Measurements from ENCODE around the gene OXA1L. TPM values are rescaled to one million over a fixed set of nuclear protein-coding genes. Genes with fewer than 3 reads are reported as not detected.

OXA1L gene
- total RNA-seq, 1 experiment from 2014 or later = 103 TPM

DNA sequence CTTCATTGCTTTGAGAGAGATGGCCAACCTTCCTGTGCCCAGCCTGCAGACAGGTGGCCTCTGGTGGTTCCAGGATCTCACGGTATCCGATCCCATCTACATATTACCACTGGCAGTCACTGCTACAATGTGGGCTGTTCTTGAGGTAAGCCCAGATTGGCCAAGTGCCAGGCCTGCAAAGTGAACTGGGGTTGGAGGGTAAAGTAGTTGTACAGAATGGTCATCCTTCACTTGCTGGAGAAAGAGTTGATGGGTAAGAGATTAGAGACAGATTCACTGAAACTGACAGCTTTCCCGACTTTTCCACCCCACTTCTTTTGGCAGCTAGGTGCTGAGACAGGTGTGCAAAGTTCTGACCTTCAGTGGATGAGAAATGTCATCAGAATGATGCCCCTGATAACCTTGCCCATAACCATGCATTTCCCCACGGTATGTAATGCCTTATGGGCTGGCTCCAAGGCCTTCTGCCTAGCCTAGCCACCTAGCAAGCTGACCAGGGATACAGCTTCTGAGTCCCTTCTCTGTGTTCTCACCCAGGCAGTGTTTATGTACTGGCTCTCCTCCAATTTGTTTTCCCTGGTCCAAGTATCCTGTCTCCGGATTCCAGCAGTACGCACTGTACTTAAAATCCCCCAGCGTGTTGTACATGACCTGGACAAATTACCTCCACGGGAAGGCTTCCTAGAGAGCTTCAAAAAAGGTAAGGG lies 4.1 kb downstream of the OXA1L start:
- CTCF ChIA-PET = interaction anchor here (0.6 kb wide), 3 partner anchors 39 to 412 kb away, joined by 3 read pairs; no protein-coding TSS in a partner anchor
- POLR2A ChIA-PET = interaction anchor here (0.6 kb wide), 1 partner anchor 67 kb away, joined by 3 read pairs; no protein-coding TSS in a partner anchor
- intact Hi-C loops (cut with micrococcal nuclease) = no loop called here
- H3K36me3 Mint-ChIP-seq (ENCODE audit: insufficient read depth, unreplicated experiment) = peaks cover 63% of the 10 kb centered on the region
- no TSS peak for BruUV-seq (replicated peaks)
- no peaks in the 10 kb centered on the region for H3K9me3 Mint-ChIP-seq (ENCODE audit: unreplicated experiment)
- H3K27ac Mint-ChIP-seq (ENCODE audit: low read depth, unreplicated experiment) = no peak overlapping the region
- H3K4me1 Mint-ChIP-seq (ENCODE audit: insufficient read depth, unreplicated experiment) = peaks cover 21% of the 10 kb centered on the region
- no peaks in the 10 kb centered on the region for H3K27me3 Mint-ChIP-seq (ENCODE audit: insufficient read depth, unreplicated experiment)
- TF ChIP-seq, protein P1, sequence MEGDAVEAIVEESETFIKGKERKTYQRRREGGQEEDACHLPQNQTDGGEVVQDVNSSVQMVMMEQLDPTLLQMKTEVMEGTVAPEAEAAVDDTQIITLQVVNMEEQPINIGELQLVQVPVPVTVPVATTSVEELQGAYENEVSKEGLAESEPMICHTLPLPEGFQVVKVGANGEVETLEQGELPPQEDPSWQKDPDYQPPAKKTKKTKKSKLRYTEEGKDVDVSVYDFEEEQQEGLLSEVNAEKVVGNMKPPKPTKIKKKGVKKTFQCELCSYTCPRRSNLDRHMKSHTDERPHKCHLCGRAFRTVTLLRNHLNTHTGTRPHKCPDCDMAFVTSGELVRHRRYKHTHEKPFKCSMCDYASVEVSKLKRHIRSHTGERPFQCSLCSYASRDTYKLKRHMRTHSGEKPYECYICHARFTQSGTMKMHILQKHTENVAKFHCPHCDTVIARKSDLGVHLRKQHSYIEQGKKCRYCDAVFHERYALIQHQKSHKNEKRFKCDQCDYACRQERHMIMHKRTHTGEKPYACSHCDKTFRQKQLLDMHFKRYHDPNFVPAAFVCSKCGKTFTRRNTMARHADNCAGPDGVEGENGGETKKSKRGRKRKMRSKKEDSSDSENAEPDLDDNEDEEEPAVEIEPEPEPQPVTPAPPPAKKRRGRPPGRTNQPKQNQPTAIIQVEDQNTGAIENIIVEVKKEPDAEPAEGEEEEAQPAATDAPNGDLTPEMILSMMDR (IDR thresholded peaks at IDR 0.05; ENCODE audit: unreplicated experiment) = no peak
- no peak for DNase-seq (ENCODE audit: unreplicated experiment)
- H3K4me3 Mint-ChIP-seq (ENCODE audit: unreplicated experiment) = no peak overlapping the region

DNA sequence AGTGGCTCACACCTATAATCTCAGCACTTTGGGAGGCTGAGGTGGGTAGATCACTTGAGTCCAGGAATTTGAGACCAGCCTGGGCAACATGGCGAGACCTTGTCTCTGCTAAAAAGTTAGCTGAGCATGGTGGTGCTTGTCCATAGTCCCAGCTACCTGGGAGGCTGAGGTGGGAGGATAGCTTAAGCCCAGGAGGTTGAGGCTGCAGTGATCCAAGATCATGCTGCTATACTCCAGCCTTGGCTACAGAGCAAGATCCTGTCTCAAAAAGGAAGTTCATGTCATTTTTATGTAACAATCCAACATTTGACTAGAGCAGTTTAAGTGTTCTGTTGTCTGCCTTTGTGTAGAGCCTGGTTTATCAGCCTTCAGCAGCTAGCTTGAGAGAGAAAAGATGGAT lies 6.2 kb downstream of the OXA1L start:
- H3K9me3 Mint-ChIP-seq (ENCODE audit: unreplicated experiment) = no peaks in the 10 kb centered on the region
- ChIA-PET CTCF (interaction anchor here (0.8 to 1.9 kb wide), 4 partner anchors 49 to 203 kb away, joined by 4 to 11 read pairs (median 5); no protein-coding TSS in a partner anchor), POLR2A (no interaction called here)
- intact Hi-C loops (cut with micrococcal nuclease) = no loop called here
- no TSS peak for BruUV-seq (replicated peaks)
- TF ChIP-seq, protein P1 (IDR thresholded peaks at IDR 0.05; ENCODE audit: unreplicated experiment) = no peak
- no peak for DNase-seq (ENCODE audit: unreplicated experiment)
- peaks cover 15% of the 10 kb centered on the region for H3K4me1 Mint-ChIP-seq (ENCODE audit: insufficient read depth, unreplicated experiment)
- no peaks in the 10 kb centered on the region for H3K27me3 Mint-ChIP-seq (ENCODE audit: insufficient read depth, unreplicated experiment)
- H3K4me3 Mint-ChIP-seq (ENCODE audit: unreplicated experiment) = no peak overlapping the region
- no peak overlapping the region for H3K27ac Mint-ChIP-seq (ENCODE audit: low read depth, unreplicated experiment)
- H3K36me3 Mint-ChIP-seq (ENCODE audit: insufficient read depth, unreplicated experiment) = peaks cover 51% of the 10 kb centered on the region

DNA sequence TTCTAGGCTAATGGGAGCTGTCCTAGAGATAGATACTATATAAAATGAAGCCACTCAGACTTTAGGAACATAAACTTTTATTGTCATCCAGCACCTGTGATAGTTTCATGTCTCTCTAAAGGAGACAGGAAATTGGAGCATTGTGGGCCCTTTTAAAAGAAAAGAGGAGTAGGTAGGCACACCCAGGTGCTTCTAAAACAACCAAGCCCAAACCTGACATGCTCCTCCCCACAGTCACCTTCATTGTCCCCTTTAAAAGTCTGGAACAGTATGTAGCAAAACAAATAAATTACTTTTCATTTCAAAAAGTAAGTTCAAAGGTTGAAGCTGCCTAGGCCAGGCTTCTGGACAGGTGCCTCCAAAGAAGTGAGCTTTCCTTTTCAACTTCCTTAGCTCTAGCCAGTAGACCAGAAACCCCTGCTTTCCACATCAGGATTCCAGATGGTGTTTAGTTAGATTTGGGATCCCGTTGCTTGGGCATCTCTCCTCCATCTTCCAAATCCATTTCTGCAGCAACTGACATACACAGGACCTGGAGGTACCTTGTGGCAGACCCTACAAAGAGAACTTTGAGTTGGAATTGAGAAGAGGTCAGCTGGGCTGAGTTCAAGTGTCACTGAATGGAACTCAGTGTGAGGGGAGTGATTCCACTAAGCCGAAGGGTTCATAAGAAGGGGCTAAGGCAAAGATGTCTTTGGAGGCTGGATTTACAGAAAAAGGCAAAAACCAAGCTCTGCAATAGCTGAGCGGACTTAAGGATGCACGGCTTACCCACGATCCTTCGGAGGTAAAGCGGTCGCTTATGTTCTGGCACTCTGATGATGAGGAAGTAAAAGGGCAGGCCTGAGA lies 6.9 kb downstream of the OXA1L start:
- intact Hi-C loops (cut with micrococcal nuclease) = no loop called here
- H3K36me3 Mint-ChIP-seq (ENCODE audit: insufficient read depth, unreplicated experiment) = peaks cover 45% of the 10 kb centered on the region
- TF ChIP-seq, protein P1 (IDR thresholded peaks at IDR 0.05; ENCODE audit: unreplicated experiment) = no peak
- H3K27me3 Mint-ChIP-seq (ENCODE audit: insufficient read depth, unreplicated experiment) = no peaks in the 10 kb centered on the region
- POLR2A ChIA-PET = interaction anchor here (1.0 to 1.5 kb wide), 3 partner anchors 36 to 65 kb away, joined by 3 read pairs; no protein-coding TSS in a partner anchor
- no TSS peak for BruUV-seq (replicated peaks)
- H3K27ac Mint-ChIP-seq (ENCODE audit: low read depth, unreplicated experiment) = no peak overlapping the region
- CTCF ChIA-PET = interaction anchor here (0.8 to 1.9 kb wide), 5 partner anchors 17 to 203 kb away, joined by 3 to 11 read pairs (median 4); no protein-coding TSS in a partner anchor
- no peak for DNase-seq (ENCODE audit: unreplicated experiment)
- peaks cover 8% of the 10 kb centered on the region for H3K4me1 Mint-ChIP-seq (ENCODE audit: insufficient read depth, unreplicated experiment)
- no peak overlapping the region for H3K4me3 Mint-ChIP-seq (ENCODE audit: unreplicated experiment)
- no peaks in the 10 kb centered on the region for H3K9me3 Mint-ChIP-seq (ENCODE audit: unreplicated experiment)

Measured in MCF 10A (cell line).